Neural cell (in vitro differentiated cells): Measurements from ENCODE around the gene COL4A1. TPM values are rescaled to one million over a fixed set of nuclear protein-coding genes. Genes with fewer than 3 reads are reported as not detected.

Experiments
- H2AFZ ChIP-seq: fragments of 200-600, 300-800 bp; sonication (generic), shearing (Covaris generic); 2 replicates; pipeline ENCODE4 v1.6.0; 2014; ENCODE audit warnings: low read depth, mild to moderate bottlenecking, antibody characterized with exemption, low read length, moderate library complexity
- H3F3A ChIP-seq: fragments of 200-600 bp; shearing (Covaris generic); 2 replicates; pipeline ENCODE4 v1.6.1; 2016; ENCODE audit warnings: mild to moderate bottlenecking, moderate library complexity, mixed read lengths, antibody characterized with exemption, low read length; ENCODE audit not compliant: insufficient read depth, poor library complexity, severe bottlenecking
- H3K27ac ChIP-seq: fragments of 200-600, 300-800 bp; sonication (generic), shearing (Covaris generic); 2 replicates; pipeline ENCODE4 v1.5.1; 2014; ENCODE audit warnings: mild to moderate bottlenecking, low read length, moderate library complexity
- H3K27me3 ChIP-seq: fragments of 300-800, 200-600 bp; sonication (generic), shearing (Covaris generic); 2 replicates; pipeline ENCODE4 v1.6.0; 2014; ENCODE audit warnings: mild to moderate bottlenecking, low read depth, low read length, moderate library complexity; ENCODE audit not compliant: insufficient read depth
- H3K36me3 ChIP-seq: fragments of 300-800, 200-600 bp; sonication (generic), shearing (Covaris generic); 2 replicates; pipeline ENCODE4 v1.5.1; 2014; ENCODE audit warnings: mild to moderate bottlenecking, antibody characterized with exemption, low read length, moderate library complexity; ENCODE audit not compliant: insufficient read depth
- H3K4me2 ChIP-seq: fragments of 300-800, 200-600 bp; sonication (generic), shearing (Covaris generic); 2 replicates; pipeline ENCODE4 v1.6.0; 2014; ENCODE audit warnings: mild to moderate bottlenecking, low read length
- H3K4me3 ChIP-seq: fragments of 300-800, 200-600 bp; sonication (generic), shearing (Covaris generic); 2 replicates; pipeline ENCODE4 v1.5.1; 2014; ENCODE audit warnings: mild to moderate bottlenecking, low read length, moderate library complexity
- H3K79me2 ChIP-seq: fragments of 200-600 bp; shearing (Covaris generic); replicated peaks from 2 replicates; pipeline ENCODE4 v1.6.0; 2014; ENCODE audit warnings: mild to moderate bottlenecking, low read length, moderate library complexity; ENCODE audit not compliant: insufficient read depth
- H3K9ac ChIP-seq: fragments of 300-800, 200-600 bp; sonication (generic), shearing (Covaris generic); 2 replicates; pipeline ENCODE4 v1.6.1; 2016; ENCODE audit warnings: mild to moderate bottlenecking, low read length, mixed read lengths
- H3K9me2 ChIP-seq: fragments of 200-600 bp; shearing (Covaris generic); 2 replicates; pipeline ENCODE4 v1.6.1; 2016; ENCODE audit warnings: mild to moderate bottlenecking, low read length, mixed read lengths; ENCODE audit not compliant: insufficient read depth
- H3K9me3 ChIP-seq: fragments of 200-600, 300-800 bp; sonication (generic), shearing (Covaris generic); 2 replicates; pipeline ENCODE4 v1.6.1; 2016; ENCODE audit warnings: mild to moderate bottlenecking, mixed run types, low read length, moderate library complexity, mixed read lengths
- H4K20me1 ChIP-seq: fragments of 200-600 bp; shearing (Covaris generic); 2 replicates; pipeline ENCODE4 v1.6.1; 2016; ENCODE audit warnings: mild to moderate bottlenecking, mixed run types; ENCODE audit not compliant: insufficient read depth
- EP300 ChIP-seq: fragments of 450-650 bp; conservative IDR thresholded peaks from 2 replicates; pipeline ENCODE4 v1.6.1; 2014; ENCODE audit warnings: antibody characterized with exemption, mild to moderate bottlenecking, moderate library complexity; ENCODE audit not compliant: poor library complexity, severe bottlenecking
- EZH2 ChIP-seq: fragments of 200-600, 300-800 bp; shearing (Covaris generic), sonication (generic); IDR thresholded peaks from 2 replicates; pipeline ENCODE4 v1.6.1; 2014; ENCODE audit warnings: antibody characterized with exemption, low read length, borderline replicate concordance, mild to moderate bottlenecking; ENCODE audit not compliant: insufficient read depth, poor library complexity, severe bottlenecking
- MXI1 ChIP-seq: fragments of 450-650 bp; conservative IDR thresholded peaks from 2 replicates; pipeline ENCODE4 v1.6.1; 2014; ENCODE audit warnings: antibody characterized with exemption, mild to moderate bottlenecking; ENCODE audit not compliant: poor library complexity, severe bottlenecking
- POLR2AphosphoS5 ChIP-seq: IDR thresholded peaks from 2 replicates; pipeline ENCODE4 v1.6.1; 2012
- RAD21 ChIP-seq: fragments of 450-650 bp; conservative IDR thresholded peaks from 2 replicates; pipeline ENCODE4 v1.6.1; 2014; ENCODE audit warnings: antibody characterized with exemption, mild to moderate bottlenecking, moderate library complexity
- SMC3 ChIP-seq: fragments of 450-650 bp; conservative IDR thresholded peaks from 2 replicates; pipeline ENCODE4 v1.6.1; 2014; ENCODE audit warnings: antibody characterized with exemption, mild to moderate bottlenecking, moderate library complexity; ENCODE audit not compliant: poor library complexity
- TAF1 ChIP-seq: IDR thresholded peaks from 2 replicates; pipeline ENCODE4 v1.6.1; 2012; ENCODE audit warnings: low read depth
- polyA plus RNA-seq: library from polyadenylated mRNA; depleted of rRNA; stranded (reverse); fragments of >200 nt; gene quantifications from 2 replicates; pipeline ENCODE4 v1.2.3, GENCODE V29; 2014
- TF ChIP-seq, protein P1 (sequence below): IDR thresholded peaks from 2 replicates; pipeline ENCODE4 v1.6.1; 2012; ENCODE audit warnings: borderline replicate concordance
- TF ChIP-seq, protein P2 (sequence below): fragments of 450-650 bp; IDR thresholded peaks from 2 replicates; pipeline ENCODE4 v1.5.1; 2014; ENCODE audit warnings: antibody characterized with exemption, mild to moderate bottlenecking, moderate library complexity; ENCODE audit not compliant: poor library complexity, severe bottlenecking

Gene COL4A1
- polyA plus RNA-seq, 1 donor from 2014 or later = 13.1 TPM

DNA sequence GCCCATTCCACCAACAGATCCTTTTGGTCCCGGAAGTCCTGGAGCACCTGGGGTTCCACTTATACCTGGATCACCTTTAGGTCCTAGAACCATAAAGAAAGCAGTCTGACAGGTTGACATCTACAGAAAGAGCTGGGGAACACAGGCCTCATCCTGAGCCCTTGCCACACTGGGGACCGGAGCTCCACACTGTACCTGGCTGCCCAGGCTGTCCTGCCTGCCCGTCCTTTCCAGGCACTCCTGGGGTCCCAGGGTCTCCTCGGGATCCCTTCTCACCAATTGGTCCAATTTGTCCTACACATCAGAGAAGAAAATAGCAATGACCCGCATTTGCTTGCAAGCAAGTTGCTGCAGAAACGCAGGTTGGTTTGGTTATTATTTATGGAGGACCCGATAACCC, 130.5 kb downstream of the COL4A1 start:
- Histone ChIP-seq H4K20me1 (no peaks in the 10 kb centered on the region), H3K27me3 (no peaks in the 10 kb centered on the region)

DNA sequence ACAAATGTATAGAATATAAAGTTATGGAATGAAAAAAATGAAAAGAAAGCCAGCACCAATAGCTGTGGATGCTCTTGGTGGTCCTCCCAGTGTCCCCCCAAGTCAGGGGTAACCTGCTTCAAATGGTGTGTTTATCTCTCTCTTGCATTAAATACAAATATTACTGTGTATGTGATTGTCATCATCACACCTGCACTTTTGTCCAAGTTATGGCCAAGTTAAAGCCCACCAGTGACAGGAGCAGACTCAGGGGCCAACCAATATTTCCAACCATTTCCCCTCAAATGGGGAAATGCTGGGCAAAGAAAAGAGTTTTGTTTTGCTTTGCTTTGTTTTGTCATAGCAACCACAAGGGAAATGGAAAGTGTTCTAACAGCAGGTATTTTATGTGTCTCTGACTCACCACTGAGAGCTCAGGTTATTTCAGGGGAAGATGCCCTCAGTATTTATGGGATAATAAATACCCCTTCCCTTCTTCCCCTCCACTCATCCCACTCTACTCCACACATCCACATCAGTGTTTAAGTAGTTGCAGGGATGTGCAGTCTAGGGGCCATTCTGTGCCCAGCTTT, 133.6 kb downstream of the COL4A1 start:
- H3K4me2 ChIP-seq = no peak overlapping the region
- peaks cover 5% of the 10 kb centered on the region for H3K9me3 ChIP-seq
- no peak overlapping the region for H3K4me3 ChIP-seq
- TF ChIP-seq, protein P1, sequence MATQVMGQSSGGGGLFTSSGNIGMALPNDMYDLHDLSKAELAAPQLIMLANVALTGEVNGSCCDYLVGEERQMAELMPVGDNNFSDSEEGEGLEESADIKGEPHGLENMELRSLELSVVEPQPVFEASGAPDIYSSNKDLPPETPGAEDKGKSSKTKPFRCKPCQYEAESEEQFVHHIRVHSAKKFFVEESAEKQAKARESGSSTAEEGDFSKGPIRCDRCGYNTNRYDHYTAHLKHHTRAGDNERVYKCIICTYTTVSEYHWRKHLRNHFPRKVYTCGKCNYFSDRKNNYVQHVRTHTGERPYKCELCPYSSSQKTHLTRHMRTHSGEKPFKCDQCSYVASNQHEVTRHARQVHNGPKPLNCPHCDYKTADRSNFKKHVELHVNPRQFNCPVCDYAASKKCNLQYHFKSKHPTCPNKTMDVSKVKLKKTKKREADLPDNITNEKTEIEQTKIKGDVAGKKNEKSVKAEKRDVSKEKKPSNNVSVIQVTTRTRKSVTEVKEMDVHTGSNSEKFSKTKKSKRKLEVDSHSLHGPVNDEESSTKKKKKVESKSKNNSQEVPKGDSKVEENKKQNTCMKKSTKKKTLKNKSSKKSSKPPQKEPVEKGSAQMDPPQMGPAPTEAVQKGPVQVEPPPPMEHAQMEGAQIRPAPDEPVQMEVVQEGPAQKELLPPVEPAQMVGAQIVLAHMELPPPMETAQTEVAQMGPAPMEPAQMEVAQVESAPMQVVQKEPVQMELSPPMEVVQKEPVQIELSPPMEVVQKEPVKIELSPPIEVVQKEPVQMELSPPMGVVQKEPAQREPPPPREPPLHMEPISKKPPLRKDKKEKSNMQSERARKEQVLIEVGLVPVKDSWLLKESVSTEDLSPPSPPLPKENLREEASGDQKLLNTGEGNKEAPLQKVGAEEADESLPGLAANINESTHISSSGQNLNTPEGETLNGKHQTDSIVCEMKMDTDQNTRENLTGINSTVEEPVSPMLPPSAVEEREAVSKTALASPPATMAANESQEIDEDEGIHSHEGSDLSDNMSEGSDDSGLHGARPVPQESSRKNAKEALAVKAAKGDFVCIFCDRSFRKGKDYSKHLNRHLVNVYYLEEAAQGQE = no peak
- H3K36me3 ChIP-seq = peaks cover 18% of the 10 kb centered on the region
- no peaks in the 10 kb centered on the region for H3K9me2 ChIP-seq
- H3K79me2 ChIP-seq = no peaks in the 10 kb centered on the region
- H3F3A ChIP-seq = no peaks in the 10 kb centered on the region
- H4K20me1 ChIP-seq = no peaks in the 10 kb centered on the region
- no peak overlapping the region for H3K27ac ChIP-seq
- H3K27me3 ChIP-seq = no peaks in the 10 kb centered on the region
- no peak overlapping the region for H2AFZ ChIP-seq
- H3K9ac ChIP-seq = no peak overlapping the region

More for the DNA sequence above, 130.5 kb downstream of the COL4A1 start:
- Histone ChIP-seq H3K9me2 (no peaks in the 10 kb centered on the region), H3K4me3 (no peak overlapping the region), H3K36me3 (peaks cover 18% of the 10 kb centered on the region), H3K79me2 (no peaks in the 10 kb centered on the region), H2AFZ (no peak overlapping the region), H3K9ac (no peak overlapping the region), H3K4me2 (no peak overlapping the region), H3K9me3 (peaks cover 5% of the 10 kb centered on the region), H3K27ac (no peak overlapping the region), H3F3A (no peaks in the 10 kb centered on the region)
- TF ChIP-seq MXI1 (no peak), EP300 (no peak), EZH2 (no peak), SMC3 (no peak), RAD21 (no peak), POLR2AphosphoS5 (no peak), TAF1 (no peak)
- TF ChIP-seq, protein P2, sequence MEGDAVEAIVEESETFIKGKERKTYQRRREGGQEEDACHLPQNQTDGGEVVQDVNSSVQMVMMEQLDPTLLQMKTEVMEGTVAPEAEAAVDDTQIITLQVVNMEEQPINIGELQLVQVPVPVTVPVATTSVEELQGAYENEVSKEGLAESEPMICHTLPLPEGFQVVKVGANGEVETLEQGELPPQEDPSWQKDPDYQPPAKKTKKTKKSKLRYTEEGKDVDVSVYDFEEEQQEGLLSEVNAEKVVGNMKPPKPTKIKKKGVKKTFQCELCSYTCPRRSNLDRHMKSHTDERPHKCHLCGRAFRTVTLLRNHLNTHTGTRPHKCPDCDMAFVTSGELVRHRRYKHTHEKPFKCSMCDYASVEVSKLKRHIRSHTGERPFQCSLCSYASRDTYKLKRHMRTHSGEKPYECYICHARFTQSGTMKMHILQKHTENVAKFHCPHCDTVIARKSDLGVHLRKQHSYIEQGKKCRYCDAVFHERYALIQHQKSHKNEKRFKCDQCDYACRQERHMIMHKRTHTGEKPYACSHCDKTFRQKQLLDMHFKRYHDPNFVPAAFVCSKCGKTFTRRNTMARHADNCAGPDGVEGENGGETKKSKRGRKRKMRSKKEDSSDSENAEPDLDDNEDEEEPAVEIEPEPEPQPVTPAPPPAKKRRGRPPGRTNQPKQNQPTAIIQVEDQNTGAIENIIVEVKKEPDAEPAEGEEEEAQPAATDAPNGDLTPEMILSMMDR = no peak
- TF ChIP-seq, protein P1 = no peak
